Activated gamma-delta T cell treated with Interleukin-2 at 50 U/mL for 16 hours (primary cell): ENCODE measurements around the gene PSORS1C1.

Experiments
- DNase-seq: peaks from one replicate; pipeline ENCODE4 v3.0.0-alpha.2; 2020

PSORS1C1 gene

DNA sequence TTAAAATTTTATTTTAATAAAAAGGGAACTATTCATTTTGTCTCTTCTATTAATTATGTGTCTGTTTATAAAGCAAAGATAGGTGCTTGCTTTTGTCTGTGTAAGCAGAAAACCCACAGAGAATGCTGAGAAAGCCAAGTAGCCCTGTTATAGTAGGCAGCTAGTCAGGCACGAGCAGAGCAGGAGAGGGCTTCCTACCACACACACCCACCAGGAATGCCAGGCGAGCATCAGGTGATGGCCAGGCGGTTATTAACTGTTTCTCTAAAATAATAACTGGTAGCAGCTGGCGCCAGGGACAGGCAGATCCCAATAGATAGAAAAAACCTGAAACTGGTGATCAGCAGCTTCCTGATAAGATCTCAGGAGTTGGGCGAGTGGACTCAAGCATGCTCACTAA lies 17.9 kb upstream of the PSORS1C1 start:
- no peak for DNase-seq

- no peak for DNase-seq
Measured at GRCh38 chr6:31098449-31098938, 16.1 kb upstream of the PSORS1C1 start.

GRCh38 chr6:31103136-31103535 lies 11.5 kb upstream of the PSORS1C1 start:
- no peak for DNase-seq

DNA sequence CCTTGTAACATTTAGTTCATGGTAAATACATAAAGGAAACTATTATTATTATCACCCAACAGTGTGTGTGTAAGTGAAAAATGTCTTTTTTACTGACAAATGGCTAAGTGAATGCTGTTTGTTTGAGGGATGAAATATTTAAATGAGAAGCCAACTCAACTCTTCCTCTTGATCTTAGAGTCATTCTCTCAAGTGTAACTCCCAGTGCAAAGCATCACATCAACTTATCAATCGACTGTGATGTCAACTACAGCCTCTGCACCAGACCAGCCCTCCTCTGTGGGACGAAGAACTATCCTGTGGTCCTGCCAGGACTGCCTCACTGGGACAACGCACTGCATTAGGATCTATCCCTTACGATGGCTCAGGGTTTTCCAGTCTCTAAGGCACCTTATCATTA lies 7.5 kb upstream of the PSORS1C1 start:
- DNase-seq = no peak

GRCh38 chr6:31110825-31111582 lies 3.6 kb upstream of the PSORS1C1 start:
- DNase-seq = no peak

DNA sequence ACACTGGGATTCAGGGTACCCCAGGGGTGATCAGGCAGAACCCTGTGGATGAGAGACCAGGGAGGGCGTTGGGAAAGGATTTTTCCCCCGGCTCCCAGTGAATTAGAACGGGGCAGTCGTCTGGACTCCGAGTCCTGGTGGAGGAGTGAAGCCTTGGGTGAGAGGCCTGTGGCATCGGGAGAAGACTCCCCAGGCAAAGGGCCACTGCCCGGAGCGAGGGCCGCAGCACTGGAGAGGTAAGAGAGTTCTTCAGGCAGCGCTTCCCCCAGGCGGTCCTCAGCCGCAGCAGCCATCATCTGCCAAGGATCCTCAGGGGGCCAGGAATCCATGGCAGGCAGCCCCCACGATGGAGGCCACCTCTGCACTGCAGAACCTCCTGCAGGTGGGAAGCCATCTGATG lies 2.9 kb upstream of the PSORS1C1 start:
- no peak for DNase-seq

GRCh38 chr6:31112478-31112877 lies 2.1 kb upstream of the PSORS1C1 start, which contains the start of gene C6orf15:
Gene C6orf15, minus strand, starts transcription at chr6:31112575. Its CDS starts 20 bp downstream, at chr6:31112555.
- no peak for DNase-seq

DNA sequence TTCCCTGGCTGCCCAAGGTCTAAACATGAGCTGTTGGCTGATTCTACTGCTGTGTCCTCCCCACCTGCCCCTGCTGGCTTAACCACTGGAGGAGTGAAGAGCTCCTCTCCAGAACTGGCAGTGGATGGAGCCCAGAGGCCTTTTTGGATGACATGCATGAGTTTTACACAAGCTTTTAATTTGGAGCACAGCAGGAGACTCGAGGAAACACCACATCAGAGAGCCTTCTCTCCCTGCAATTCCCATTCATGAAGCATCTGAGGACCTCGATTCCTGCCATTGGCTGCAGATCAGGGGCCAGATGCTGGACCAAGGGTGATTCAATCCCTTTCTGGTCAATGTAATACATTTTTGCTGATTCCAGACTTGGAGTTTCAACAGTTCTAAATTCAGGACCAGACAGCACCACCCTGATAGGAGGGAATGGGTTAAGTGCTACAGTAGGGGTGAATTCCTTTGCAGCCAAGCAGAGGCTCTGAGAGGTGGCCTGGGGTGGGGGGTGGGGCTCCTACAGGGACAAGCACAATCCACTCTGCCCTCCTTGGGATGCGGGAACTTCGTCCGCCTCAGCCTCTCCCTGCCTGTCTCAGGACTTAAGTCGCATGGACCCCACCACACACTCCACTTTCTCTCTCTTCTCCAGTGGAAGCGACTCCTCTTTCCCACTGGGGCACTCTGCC lies 599 bp upstream of the PSORS1C1 start:
- DNase-seq = no peak

DNA sequence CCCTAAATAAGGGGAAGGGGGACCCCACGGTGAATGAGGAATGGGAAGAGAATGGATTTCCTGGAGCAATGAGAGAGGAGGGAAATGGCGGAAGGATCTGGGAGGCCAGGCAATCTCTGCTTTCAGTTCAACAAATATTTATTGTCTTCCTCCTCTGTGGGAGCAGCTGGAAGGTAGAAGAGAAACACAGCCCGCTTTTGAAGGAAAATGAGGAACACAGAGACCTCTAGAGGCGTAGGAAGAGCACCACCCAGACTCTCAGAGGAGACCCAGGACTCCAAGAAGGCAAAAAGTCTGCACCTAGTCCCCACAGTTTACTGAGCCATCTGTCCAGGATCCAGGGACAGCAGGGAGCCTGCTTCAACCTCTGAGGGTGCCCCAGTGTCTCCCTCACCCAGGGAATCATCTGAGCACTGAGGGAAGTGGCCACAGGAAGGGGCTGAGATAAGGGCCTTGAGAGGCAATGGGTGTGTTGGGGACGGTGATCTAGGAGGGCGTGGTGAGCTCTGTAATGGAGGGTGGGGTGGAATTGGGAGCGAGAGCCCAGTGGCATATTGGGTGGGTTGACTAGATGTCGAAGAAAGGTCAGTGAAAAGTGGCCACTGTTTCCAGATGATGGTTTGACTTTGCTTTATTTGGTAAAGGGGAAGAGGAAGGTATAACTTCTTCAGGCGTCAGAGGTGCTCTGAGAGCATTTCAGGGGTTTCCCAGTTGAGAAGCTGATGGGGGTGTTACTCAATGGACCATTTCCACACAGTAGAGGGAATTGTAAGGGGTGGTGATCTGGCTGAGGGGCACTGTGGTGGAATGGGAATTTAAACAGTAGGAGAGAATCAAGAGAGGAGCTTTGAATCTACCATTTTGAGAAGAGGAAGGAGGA lies 610 bp downstream of the PSORS1C1 start:
- no peak for DNase-seq

- no peak for DNase-seq
Measured at GRCh38 chr6:31115941-31116560, 1.5 kb downstream of the PSORS1C1 start.

DNA sequence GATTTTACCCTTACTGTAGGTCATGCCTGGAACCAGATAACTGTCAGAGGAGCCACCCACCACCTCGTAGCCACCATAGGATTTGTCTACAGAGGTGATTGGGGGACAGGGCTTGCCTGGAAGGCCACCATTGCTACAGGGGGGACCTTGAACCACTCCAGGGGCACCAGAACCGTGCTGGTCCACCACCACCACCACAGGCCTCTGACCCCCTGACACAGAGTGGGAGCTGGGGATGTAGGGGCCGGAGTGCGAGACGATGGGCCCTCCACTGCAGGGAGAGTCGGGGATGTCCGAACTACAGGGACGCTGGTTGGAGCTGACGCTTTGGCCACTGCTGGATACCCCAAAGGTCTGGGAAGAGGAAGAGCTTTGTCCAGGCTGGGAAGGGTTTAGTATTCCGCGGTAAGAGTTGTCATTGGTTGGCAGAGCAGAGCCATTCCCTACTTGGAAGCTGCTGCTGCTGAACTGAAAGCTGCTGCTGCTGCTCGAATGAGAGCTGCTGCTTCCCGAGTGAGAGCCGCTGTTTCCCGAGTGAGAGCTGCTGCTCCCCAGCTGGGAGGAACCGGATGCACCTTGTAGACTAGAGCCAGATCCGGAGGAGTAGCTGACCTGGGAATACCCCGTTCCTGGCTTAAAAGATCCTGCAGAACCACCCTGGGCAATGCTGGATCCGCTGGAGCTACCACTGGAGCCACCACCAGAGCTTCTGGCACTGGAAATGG lies 2.2 kb downstream of the PSORS1C1 start:
- no peak for DNase-seq

DNA sequence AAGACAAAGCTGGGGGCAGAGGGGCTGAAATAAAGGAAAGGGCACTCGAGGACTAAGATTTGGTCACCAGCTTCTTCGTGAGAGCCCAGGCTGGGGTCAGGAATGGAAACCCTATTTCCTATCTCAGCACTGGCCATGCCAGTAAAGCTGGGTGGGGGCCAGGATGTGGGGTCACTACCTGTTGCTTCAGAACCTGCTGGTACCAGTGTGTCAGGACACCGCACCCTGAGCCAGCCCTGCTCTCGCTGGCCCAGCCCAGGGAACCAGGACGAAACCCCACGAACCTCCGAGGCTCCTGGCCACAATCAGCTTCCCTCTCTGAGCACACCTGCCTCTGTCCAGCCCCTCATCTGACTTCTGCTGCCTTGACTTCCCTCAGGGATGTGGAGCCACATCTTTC lies 3.6 kb downstream of the PSORS1C1 start:
- DNase-seq = no peak

DNA sequence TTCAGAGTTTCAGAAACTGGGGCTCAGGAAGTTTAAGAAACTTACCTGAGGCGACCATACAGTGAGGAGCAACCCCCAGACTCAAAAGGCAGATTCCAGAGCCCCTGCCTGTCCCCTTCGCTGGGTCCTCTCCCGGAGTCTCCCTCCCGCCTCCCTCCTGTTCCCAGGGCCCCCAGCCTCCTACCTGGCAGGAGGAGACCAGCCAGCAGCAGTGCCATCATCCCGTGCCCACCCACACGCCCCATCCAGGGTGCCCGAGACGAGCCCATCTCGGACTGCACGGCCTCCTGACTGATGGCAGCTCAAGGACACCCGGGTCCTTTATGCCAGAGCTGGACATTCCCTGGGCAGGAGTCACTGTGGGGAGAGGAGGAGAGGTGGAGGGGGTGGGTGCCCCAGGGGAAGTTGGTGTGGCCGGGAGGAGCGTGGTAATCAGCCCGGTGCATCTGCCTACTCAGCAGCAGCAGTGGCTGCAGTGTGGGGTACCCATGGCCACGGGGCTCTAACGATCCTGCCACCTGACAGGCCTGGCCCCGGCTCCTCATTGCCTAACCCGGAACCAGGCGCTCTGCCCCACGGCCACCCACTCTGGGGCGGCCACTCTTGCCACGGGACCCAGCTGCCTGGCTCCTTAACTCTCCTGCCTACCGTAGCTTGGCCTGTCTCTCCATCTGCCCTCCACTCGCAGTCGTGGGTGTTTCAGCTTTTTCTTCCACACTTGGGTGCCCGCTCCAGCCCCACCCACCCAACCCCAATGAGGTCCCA lies 5.7 kb downstream of the PSORS1C1 start, which contains the start of gene CDSN:
TSS of gene CDSN (minus strand) at position 296 of the 765 bp plus-strand sequence. CDS start at position 269, 27 bp downstream.
- no peak for DNase-seq

DNA sequence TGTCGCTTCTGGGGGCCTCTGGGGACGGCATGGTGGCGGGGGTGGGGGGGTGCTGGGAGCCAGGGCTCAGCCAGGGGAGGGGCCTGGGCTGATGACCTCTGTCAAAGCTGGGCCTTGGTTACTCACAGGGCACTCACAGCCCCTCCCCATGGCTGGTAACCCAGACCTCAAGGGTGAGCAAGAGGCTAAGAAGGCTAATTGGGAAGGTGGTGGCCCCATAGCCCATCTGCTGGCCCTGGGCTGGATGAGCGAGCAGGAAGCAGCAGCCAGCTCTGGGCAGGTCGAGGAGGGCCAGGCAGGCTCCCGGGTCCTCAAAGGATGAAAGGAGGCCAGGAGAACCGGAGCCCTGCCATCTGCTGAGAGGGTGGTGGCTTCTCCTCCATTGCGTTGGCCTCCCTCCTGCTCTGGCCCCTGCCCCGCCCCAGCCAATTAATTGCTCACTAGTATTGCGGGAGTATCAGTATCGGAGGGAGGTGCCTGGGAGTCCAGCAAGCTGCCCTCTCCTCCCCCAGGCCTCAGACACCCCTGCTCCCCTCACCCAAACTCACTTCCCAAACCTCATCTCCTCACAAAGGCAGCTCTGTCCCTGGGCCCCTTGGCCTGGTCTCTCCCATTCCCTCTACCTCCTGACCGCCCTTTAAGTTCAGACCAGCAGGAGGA lies 6.7 kb downstream of the PSORS1C1 start:
- no peak for DNase-seq

DNA sequence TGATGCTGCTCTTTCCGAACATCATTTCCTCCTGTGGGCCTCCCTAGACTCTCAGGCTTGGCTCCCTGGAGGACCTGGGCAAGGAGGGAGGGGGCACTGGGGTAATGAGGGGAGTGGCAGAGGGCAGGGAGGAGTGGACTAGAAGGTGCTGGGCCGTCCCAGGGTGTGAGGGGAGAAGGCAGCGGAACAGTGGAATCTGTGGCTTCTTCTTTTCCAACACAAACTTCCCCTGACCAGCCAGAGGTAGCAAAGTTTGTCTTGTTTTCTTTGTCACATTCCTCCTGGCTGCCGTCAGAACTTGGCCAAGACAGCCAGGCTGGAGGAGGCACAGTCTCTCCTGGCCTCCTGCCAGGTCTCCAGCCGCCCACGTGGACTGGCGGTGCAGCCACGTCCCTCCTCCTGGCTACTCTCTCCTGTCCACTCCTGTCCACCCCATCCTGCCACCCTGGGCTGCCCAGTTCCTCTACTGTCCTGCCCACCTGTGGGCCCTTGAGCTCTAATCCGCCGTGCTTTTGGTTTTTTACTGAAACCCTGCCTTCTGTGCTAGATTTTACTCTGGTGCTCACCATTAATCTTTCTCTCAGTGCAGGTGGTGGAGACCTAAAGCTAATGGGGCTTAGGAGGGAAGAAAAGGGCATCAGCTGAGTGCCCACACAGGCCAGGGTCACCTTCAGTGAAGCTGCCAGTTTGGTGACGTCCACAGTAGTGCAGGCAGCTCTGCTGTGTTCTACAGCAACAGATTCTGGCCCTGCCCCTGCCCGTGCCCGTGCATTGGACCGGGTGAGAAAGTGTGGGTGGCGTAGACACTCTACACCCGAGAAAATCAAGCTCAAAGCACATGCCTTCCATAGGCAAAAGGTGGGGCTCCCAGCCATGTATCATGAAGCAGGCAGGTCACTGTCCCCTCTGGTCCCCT lies 8.4 kb downstream of the PSORS1C1 start:
- DNase-seq = no peak

- no peak for DNase-seq
Measured at GRCh38 chr6:31125162-31125561, 10.6 kb downstream of the PSORS1C1 start.

DNA sequence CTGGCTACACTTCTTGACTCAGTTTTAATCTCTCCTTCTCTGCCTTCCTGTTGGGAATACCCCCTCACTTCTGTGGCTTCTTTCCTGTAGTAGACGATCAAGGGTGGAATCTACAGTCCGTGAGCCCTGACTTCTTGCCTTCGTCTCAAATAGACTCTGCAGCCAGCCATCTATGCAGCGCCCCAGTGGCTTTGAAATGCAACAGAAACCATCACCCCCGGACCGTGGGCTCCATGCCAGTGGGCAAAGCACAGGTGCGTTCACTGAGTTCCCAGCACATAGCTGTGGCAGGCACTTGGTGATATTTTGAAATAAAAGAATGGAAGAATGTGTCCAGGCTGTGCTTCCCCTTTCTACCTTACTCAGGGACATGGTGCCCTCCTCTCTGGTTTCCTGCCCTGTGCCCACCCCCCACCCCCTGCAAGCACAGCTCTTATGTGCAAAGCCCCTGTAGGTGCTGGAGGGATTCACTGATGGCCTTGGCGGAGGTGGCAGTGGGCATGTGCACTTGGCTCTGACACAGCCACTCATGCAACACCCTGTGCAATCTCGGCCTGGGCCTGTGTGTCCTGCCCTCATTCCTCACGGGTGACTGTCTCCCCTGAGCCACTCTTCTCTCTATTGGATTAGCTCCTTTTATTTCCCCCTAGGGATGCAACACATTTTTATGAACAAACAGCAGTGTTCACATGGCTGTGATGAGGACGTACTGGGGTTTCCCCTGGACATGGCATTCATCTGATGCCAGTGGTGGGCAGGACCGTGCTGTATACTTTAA lies 11.2 kb downstream of the PSORS1C1 start:
- DNase-seq = no peak

GRCh38 chr6:31126396-31127175 lies 12.0 kb downstream of the PSORS1C1 start:
- DNase-seq = no peak
